Mesenchymal stem cell (in vitro differentiated cells and primary cell): ENCODE measurements around the gene AVEN.

ENCODE experiments used
- DNase-seq: peaks from one replicate; pipeline ENCODE4 v3.0.0-alpha.2; 2013
- H2AFZ ChIP-seq: one replicate; pipeline ENCODE4 v1.6.1; 2013; ENCODE audit warnings: low read depth, mild to moderate bottlenecking, control low read depth, inconsistent platforms, low read length, moderate library complexity
- H2AK5ac ChIP-seq: 2 replicates; pipeline ENCODE4 v1.6.1; 2013; ENCODE audit warnings: low read length, moderate library complexity, mild to moderate bottlenecking, inconsistent platforms; ENCODE audit not compliant: severe bottlenecking
- H2BK120ac ChIP-seq: one replicate; pipeline ENCODE4 v1.6.1; 2013; ENCODE audit warnings: low read depth, mild to moderate bottlenecking, inconsistent platforms, low read length, moderate library complexity
- H2BK12ac ChIP-seq, 2 experiments: one replicate each; pipeline ENCODE4 v1.6.1; 2013; ENCODE audit warnings: inconsistent platforms in 2 of 2, low read length in 2 of 2, mild to moderate bottlenecking in 2 of 2, moderate library complexity in 2 of 2, control low read depth in 1 of 2
- H2BK15ac ChIP-seq: one replicate; pipeline ENCODE4 v1.6.1; 2013; ENCODE audit warnings: mild to moderate bottlenecking, low read depth, inconsistent platforms; ENCODE audit not compliant: poor library complexity, severe bottlenecking
- H2BK5ac ChIP-seq: 2 replicates; pipeline ENCODE4 v1.6.1; 2013; ENCODE audit warnings: low read depth, mild to moderate bottlenecking, low read length, control low read depth, inconsistent platforms; ENCODE audit not compliant: poor library complexity, severe bottlenecking
- H3K14ac ChIP-seq, 2 experiments: one replicate each; pipeline ENCODE4 v1.6.1; 2013; ENCODE audit warnings: inconsistent platforms in 2 of 2, low read length in 2 of 2, control low read depth in 1 of 2, mild to moderate bottlenecking in 1 of 2, moderate library complexity in 1 of 2
- H3K18ac ChIP-seq, 2 experiments: one replicate each; pipeline ENCODE4 v1.6.1; 2013; ENCODE audit warnings: inconsistent platforms in 2 of 2, low read length in 2 of 2, control low read depth in 1 of 2, low read depth in 1 of 2, mild to moderate bottlenecking in 1 of 2
- H3K23ac ChIP-seq, 2 experiments: one replicate each; pipeline ENCODE4 v1.6.1; 2013; ENCODE audit warnings: inconsistent platforms in 2 of 2, low read length in 2 of 2, mild to moderate bottlenecking in 2 of 2, moderate library complexity in 2 of 2, control low read depth in 1 of 2
- H3K27ac ChIP-seq: 2 replicates; pipeline ENCODE4 v1.5.1; 2013; ENCODE audit warnings: mild to moderate bottlenecking, moderate library complexity, low read length, control low read depth, inconsistent platforms; ENCODE audit not compliant: poor library complexity, severe bottlenecking
- H3K27me3 ChIP-seq, 2 experiments: 2 replicates each; pipeline versions ENCODE4 v1.6.1 to v1.7.0; 2013; ENCODE audit warnings: low read length in 2 of 2, mild to moderate bottlenecking in 2 of 2, moderate library complexity in 2 of 2, control low read depth in 1 of 2, inconsistent platforms in 1 of 2; ENCODE audit not compliant: control insufficient read depth in 1 of 2, insufficient read depth in 1 of 2
- H3K36me3 ChIP-seq, 2 experiments: 2 replicates each; pipeline versions ENCODE4 v1.6.1 to v1.7.0; 2013; ENCODE audit warnings: low read length in 2 of 2, control low read depth in 1 of 2, inconsistent platforms in 1 of 2, low read depth in 1 of 2, mild to moderate bottlenecking in 1 of 2; ENCODE audit not compliant: insufficient read depth in 2 of 2, control insufficient read depth in 1 of 2
- H3K4ac ChIP-seq, 2 experiments: one replicate each; pipeline ENCODE4 v1.6.1; 2013; ENCODE audit warnings: inconsistent platforms in 2 of 2, low read length in 2 of 2, mild to moderate bottlenecking in 2 of 2, moderate library complexity in 2 of 2, control low read depth in 1 of 2, low read depth in 1 of 2
- H3K4me1 ChIP-seq: 2 replicates; pipeline ENCODE4 v1.6.1; 2013; ENCODE audit warnings: low read depth, low read length, control low read depth; ENCODE audit not compliant: control insufficient read depth, insufficient read depth
- H3K4me2 ChIP-seq: 2 replicates; pipeline ENCODE4 v1.6.1; 2013; ENCODE audit warnings: low read length, mild to moderate bottlenecking, inconsistent platforms; ENCODE audit not compliant: poor library complexity, severe bottlenecking
- H3K4me3 ChIP-seq, 2 experiments: 2 replicates each; pipeline versions ENCODE4 v1.5.1 to v1.7.0; 2013; ENCODE audit warnings: low read length in 2 of 2, mild to moderate bottlenecking in 2 of 2, control low read depth in 1 of 2, low read depth in 1 of 2; ENCODE audit not compliant: insufficient read depth in 1 of 2
- H3K79me1 ChIP-seq: replicated peaks from 2 replicates; pipeline ENCODE4 v1.6.1; 2013; ENCODE audit warnings: mild to moderate bottlenecking, control low read depth, low read length, inconsistent platforms; ENCODE audit not compliant: poor library complexity, severe bottlenecking
- H3K9ac ChIP-seq: 2 replicates; pipeline ENCODE4 v1.7.0; 2013; ENCODE audit warnings: mild to moderate bottlenecking, low read length, moderate library complexity
- H3K9me3 ChIP-seq: 2 replicates; pipeline ENCODE4 v1.7.0; 2013; ENCODE audit warnings: mild to moderate bottlenecking, low read length; ENCODE audit not compliant: control insufficient read depth
- H4K8ac ChIP-seq: one replicate; pipeline ENCODE4 v1.6.1; 2013; ENCODE audit warnings: inconsistent platforms, mild to moderate bottlenecking, low read length, moderate library complexity
- H4K91ac ChIP-seq: one replicate; pipeline ENCODE4 v1.6.1; 2013; ENCODE audit warnings: mild to moderate bottlenecking, low read length, inconsistent platforms
- WGBS: methylation state at CpG from one replicate; pipeline ENCODE4 v1.1.7; 2013; ENCODE audit warnings: mixed read lengths; 5-methylcytosine and 5-hydroxymethylcytosine counted together

The AVEN gene

GRCh38 chr15:34049112-34049511, 10.1 kb upstream of the AVEN start:
- peaks cover 18% of the 10 kb centered on the region for H3K4me1 ChIP-seq

GRCh38 chr15:34047893-34048775, 9.1 kb upstream of the AVEN start:
- Histone ChIP-seq H3K18ac (peak overlapping the region; percentile 25 to 42), H3K79me1 (no peaks in the 10 kb centered on the region), H3K4ac (no peak overlapping the region), H3K23ac (no peak overlapping the region), H3K4me3 (no peak overlapping the region), H3K27ac (peak overlapping the region; percentile 89), H2BK15ac (no peak overlapping the region), H3K14ac (peak overlapping the region in 1 of 2 experiments; percentile 39), H2BK5ac (peak overlapping the region; percentile 78), H4K91ac (peak overlapping the region; percentile 35), H3K4me2 (no peak overlapping the region), H3K9ac (no peak overlapping the region), H2BK120ac (no peak overlapping the region), H3K4me1 (peaks cover 18% of the 10 kb centered on the region), H3K9me3 (peaks cover 21% of the 10 kb centered on the region), H2AFZ (no peak overlapping the region), H2BK12ac (peak overlapping the region; percentile 66 to 79), H3K27me3 (no peaks in the 10 kb centered on the region), H4K8ac (peak overlapping the region; percentile 23), H2AK5ac (peak overlapping the region; percentile 11), H3K36me3 (no peaks in the 10 kb centered on the region)
- 76% methylated on average over 10 of the region's 10 CpGs for WGBS
- peak; percentile 69 for DNase-seq

More at GRCh38 chr15:34049112-34049511, 10.1 kb upstream of the AVEN start:
- Histone ChIP-seq H3K4me3 (no peak overlapping the region), H3K4me2 (no peak overlapping the region), H3K36me3 (no peaks in the 10 kb centered on the region), H3K79me1 (no peaks in the 10 kb centered on the region), H2BK15ac (no peak overlapping the region), H2BK5ac (no peak overlapping the region), H2BK120ac (no peak overlapping the region), H3K14ac (no peak overlapping the region), H3K18ac (no peak overlapping the region), H2AK5ac (no peak overlapping the region), H3K4ac (no peak overlapping the region), H3K9ac (no peak overlapping the region), H4K91ac (no peak overlapping the region), H3K27ac (peak overlapping the region; percentile 89), H2AFZ (no peak overlapping the region), H4K8ac (no peak overlapping the region), H3K9me3 (peaks cover 21% of the 10 kb centered on the region), H2BK12ac (no peak overlapping the region), H3K23ac (no peak overlapping the region), H3K27me3 (no peaks in the 10 kb centered on the region)
- 69% methylated on average over 2 of the region's 2 CpGs for WGBS
- peak; percentile 81 for DNase-seq

- H2AFZ ChIP-seq: no peak overlapping the region
- H2BK5ac ChIP-seq: no peak overlapping the region
- no peak overlapping the region for H2BK120ac ChIP-seq
- H3K9ac ChIP-seq: no peak overlapping the region
- H3K9me3 ChIP-seq: peaks cover 16% of the 10 kb centered on the region
- H2BK15ac ChIP-seq: no peak overlapping the region
- H3K27ac ChIP-seq: no peak overlapping the region
- H3K4me3 ChIP-seq: no peak overlapping the region
- H3K23ac ChIP-seq: no peak overlapping the region
- no peaks in the 10 kb centered on the region for H3K27me3 ChIP-seq
- no peaks in the 10 kb centered on the region for H3K79me1 ChIP-seq
- no peak overlapping the region for H3K4ac ChIP-seq
- no peak overlapping the region for H3K14ac ChIP-seq
- DNase-seq: no peak
- H3K18ac ChIP-seq: peak overlapping the region in 1 of 2 experiments; percentile 57
- no peak overlapping the region for H3K4me2 ChIP-seq
- no peak overlapping the region for H4K91ac ChIP-seq
- no peaks in the 10 kb centered on the region for H3K36me3 ChIP-seq
- WGBS: 95% methylated on average over 9 of the region's 16 CpGs
- no peak overlapping the region for H4K8ac ChIP-seq
- no peak overlapping the region for H2BK12ac ChIP-seq
- H3K4me1 ChIP-seq: peaks cover 18% of the 10 kb centered on the region
- H2AK5ac ChIP-seq: peak overlapping the region; percentile 4
Measured at GRCh38 chr15:34046471-34047145, 7.6 kb upstream of the AVEN start.

DNA sequence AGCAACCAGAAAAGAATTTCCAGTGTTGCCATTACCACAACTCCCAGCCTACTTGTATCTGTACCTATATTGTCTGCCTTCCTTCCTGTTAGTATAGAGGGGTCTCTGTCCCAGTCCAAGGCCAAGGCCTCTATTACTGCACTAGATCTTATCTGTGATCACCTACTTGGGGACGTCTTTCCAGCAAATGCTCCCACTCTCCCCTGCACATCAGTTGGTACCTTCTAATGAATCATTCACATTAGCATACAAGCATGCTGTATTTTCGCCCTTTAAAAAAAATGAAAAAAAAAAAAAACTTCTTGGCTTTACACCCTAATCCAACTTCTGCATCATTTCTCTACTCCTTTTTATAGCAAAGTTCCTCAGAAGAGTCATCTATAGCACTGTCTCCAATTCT, 4.8 kb upstream of the AVEN start:
- Histone ChIP-seq H3K4me1 (peaks cover 19% of the 10 kb centered on the region), H3K79me1 (no peaks in the 10 kb centered on the region), H2BK12ac (no peak overlapping the region), H3K9ac (no peak overlapping the region), H3K4me2 (no peak overlapping the region), H3K27ac (no peak overlapping the region), H3K14ac (no peak overlapping the region), H2BK15ac (no peak overlapping the region), H3K36me3 (no peaks in the 10 kb centered on the region), H2AFZ (no peak overlapping the region), H2BK120ac (no peak overlapping the region), H3K4me3 (no peak overlapping the region), H4K91ac (no peak overlapping the region), H3K23ac (no peak overlapping the region), H4K8ac (no peak overlapping the region), H3K9me3 (no peaks in the 10 kb centered on the region), H3K4ac (no peak overlapping the region), H3K27me3 (no peaks in the 10 kb centered on the region), H2BK5ac (no peak overlapping the region), H3K18ac (no peak overlapping the region), H2AK5ac (no peak overlapping the region)
- no peak for DNase-seq
- 76% methylated on average over 2 of the region's 2 CpGs for WGBS
